ENCODE results near the gene LILRA5. TPM values are rescaled to one million over a fixed set of nuclear protein-coding genes. Genes with fewer than 3 reads are reported as not detected.
"Not testable (repeated sequence)": the region's sequence is repeated elsewhere in the genome, so short reads cannot be mapped to it uniquely, and the experiment has no call there.

Gene LILRA5
- total and polyA plus RNA-seq, 2 of the 4 experiments (the other 2 are of a cell fraction): not detected

DNA sequence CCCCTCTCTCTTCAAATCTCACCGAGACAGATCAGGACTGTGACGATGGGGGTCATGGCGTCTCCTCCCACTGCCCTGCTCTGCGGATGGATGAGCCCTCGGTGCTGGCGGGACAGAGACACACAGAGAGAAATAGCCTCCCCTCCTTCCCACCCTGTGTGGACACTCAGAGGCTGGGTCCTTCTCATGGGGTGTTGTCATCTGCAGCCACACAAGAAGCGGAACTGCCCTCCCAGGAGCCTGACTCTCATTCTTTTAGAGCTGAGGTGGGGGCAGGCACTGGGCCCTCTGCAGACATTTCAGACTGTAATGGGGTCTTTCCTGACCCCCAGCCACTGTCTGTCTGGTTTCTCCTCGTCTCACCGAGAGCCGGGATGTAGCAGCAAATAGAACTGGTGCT lies 32.5 kb downstream of the LILRA5 start:
- H2BK15ac ChIP-seq (ENCODE audit: low read depth, low read length); H3K56ac ChIP-seq (ENCODE audit: extremely low read depth, insufficient read depth, low read length); H2AK5ac ChIP-seq (ENCODE audit: low read depth, low read length); H3K9me3 ChIP-seq (ENCODE audit: control insufficient read depth, insufficient read depth, low read length); H3K14ac ChIP-seq (replicated peaks; ENCODE audit: low read depth, low read length); H3K36me3 ChIP-seq (ENCODE audit: control insufficient read depth, insufficient read depth, low read length); H2BK20ac ChIP-seq (ENCODE audit: low read depth, low read length); DNase-seq; H3K4ac ChIP-seq (ENCODE audit: low read depth, low read length); H3K23ac ChIP-seq (ENCODE audit: low read depth, low read length); H3K4me3 ChIP-seq (ENCODE audit: insufficient read depth, low read depth, low read length); H3K27me3 ChIP-seq (ENCODE audit: control insufficient read depth, insufficient read depth, low read length); H2AK9ac ChIP-seq (replicated peaks; ENCODE audit: low read depth, low read length, poor library complexity); H4K5ac ChIP-seq (ENCODE audit: low read depth, low read length); dilution Hi-C loops (cut with HindIII; ENCODE audit: low sequenced_read_pairs, unreplicated experiment); H3K4me2 ChIP-seq (ENCODE audit: low read depth, low read length); H3K4me1 ChIP-seq (ENCODE audit: control insufficient read depth, insufficient read depth, low read length); CTCF ChIA-PET; H4K91ac ChIP-seq (ENCODE audit: insufficient read depth, low read depth, low read length); H3K79me1 ChIP-seq (ENCODE audit: low read depth in 1 of 2, low read length in 2 of 2); H3K9ac ChIP-seq (ENCODE audit: low read depth, low read length); H3K9me1 ChIP-seq (ENCODE audit: insufficient read depth, low read length); H4K8ac ChIP-seq (ENCODE audit: low read depth in 2 of 2, low read length in 2 of 2); H2BK5ac ChIP-seq (ENCODE audit: low read depth, low read length, poor library complexity, severe bottlenecking); H2AFZ ChIP-seq (replicated peaks; ENCODE audit: low read length, poor library complexity); H3K27ac ChIP-seq (ENCODE audit: insufficient read depth, low read length); H4K20me1 ChIP-seq (ENCODE audit: insufficient read depth, low read length); POLR2A ChIA-PET (ENCODE audit: unreplicated experiment); H3K18ac ChIP-seq (ENCODE audit: low read depth, low read length); ATAC-seq (ENCODE audit: low read depth); BruUV-seq (replicated peaks); H2BK120ac ChIP-seq (ENCODE audit: low read depth, low read length); intact Hi-C loops (cut with micrococcal nuclease): not testable (repeated sequence)
- in situ Hi-C loops (cut with MboI; ENCODE audit: low sequenced_read_pairs): loop anchor here (5.0 kb wide), 1 partner anchor 352 kb away; the partner anchor contains the start of gene LILRB1
- WGBS, 2 experiments (ENCODE audit: extremely low coverage in 2 of 2, insufficient read length in 1 of 2): no CpG with 5 or more reads among the region's 10 CpGs

DNA sequence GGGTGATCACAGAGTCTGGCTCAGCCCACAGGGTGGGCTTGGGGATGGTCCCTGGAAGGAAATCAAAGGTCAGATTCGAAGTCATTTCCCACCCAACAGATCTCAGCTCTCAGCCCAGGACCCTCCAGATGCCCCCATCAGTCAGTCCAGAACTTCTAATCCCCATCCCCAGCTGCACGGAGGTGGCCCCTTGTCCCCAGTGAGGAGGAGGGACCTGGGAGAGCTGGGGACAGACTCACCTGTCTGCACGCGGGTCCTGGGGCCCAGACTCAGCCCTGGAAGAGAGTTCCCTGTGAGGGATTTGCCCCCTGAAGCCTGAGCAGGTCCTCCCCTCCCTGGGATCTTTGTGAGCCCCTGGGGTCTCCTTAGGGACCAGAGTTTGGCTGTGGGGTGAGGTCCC lies 32.9 kb downstream of the LILRA5 start:
- H2AK9ac ChIP-seq (replicated peaks; ENCODE audit: low read depth, low read length, poor library complexity); H2AK5ac ChIP-seq (ENCODE audit: low read depth, low read length); H3K27ac ChIP-seq (ENCODE audit: insufficient read depth, low read length); H3K4me1 ChIP-seq (ENCODE audit: control insufficient read depth, insufficient read depth, low read length); H3K18ac ChIP-seq (ENCODE audit: low read depth, low read length); H4K91ac ChIP-seq (ENCODE audit: insufficient read depth, low read depth, low read length); H3K79me1 ChIP-seq (ENCODE audit: low read depth in 1 of 2, low read length in 2 of 2); H3K27me3 ChIP-seq (ENCODE audit: control insufficient read depth, insufficient read depth, low read length); H4K5ac ChIP-seq (ENCODE audit: low read depth, low read length); H3K23ac ChIP-seq (ENCODE audit: low read depth, low read length); H2BK15ac ChIP-seq (ENCODE audit: low read depth, low read length); DNase-seq; H3K4me2 ChIP-seq (ENCODE audit: low read depth, low read length); H3K14ac ChIP-seq (replicated peaks; ENCODE audit: low read depth, low read length); H4K8ac ChIP-seq (ENCODE audit: low read depth in 2 of 2, low read length in 2 of 2); H3K56ac ChIP-seq (ENCODE audit: extremely low read depth, insufficient read depth, low read length); BruUV-seq (replicated peaks); H2BK20ac ChIP-seq (ENCODE audit: low read depth, low read length); H3K36me3 ChIP-seq (ENCODE audit: control insufficient read depth, insufficient read depth, low read length); H3K9me1 ChIP-seq (ENCODE audit: insufficient read depth, low read length); H2AFZ ChIP-seq (replicated peaks; ENCODE audit: low read length, poor library complexity); H2BK5ac ChIP-seq (ENCODE audit: low read depth, low read length, poor library complexity, severe bottlenecking); POLR2A ChIA-PET (ENCODE audit: unreplicated experiment); H2BK120ac ChIP-seq (ENCODE audit: low read depth, low read length); H3K4ac ChIP-seq (ENCODE audit: low read depth, low read length); CTCF ChIA-PET; ATAC-seq (ENCODE audit: low read depth); H3K9me3 ChIP-seq (ENCODE audit: control insufficient read depth, insufficient read depth, low read length); intact Hi-C loops (cut with micrococcal nuclease); H3K9ac ChIP-seq (ENCODE audit: low read depth, low read length); dilution Hi-C loops (cut with HindIII; ENCODE audit: low sequenced_read_pairs, unreplicated experiment); H4K20me1 ChIP-seq (ENCODE audit: insufficient read depth, low read length); H3K4me3 ChIP-seq (ENCODE audit: insufficient read depth, low read depth, low read length): not testable (repeated sequence)
- in situ Hi-C loops (cut with MboI; ENCODE audit: low sequenced_read_pairs): loop anchor here (5.0 kb wide), 1 partner anchor 352 kb away; the partner anchor contains the start of gene LILRB1
- no CpG with 5 or more reads among the region's 4 CpGs for WGBS, 2 experiments (ENCODE audit: extremely low coverage in 2 of 2, insufficient read length in 1 of 2)

All from IMR-90 (cell line).